ENCODE results near the gene RANBP17.

DNA sequence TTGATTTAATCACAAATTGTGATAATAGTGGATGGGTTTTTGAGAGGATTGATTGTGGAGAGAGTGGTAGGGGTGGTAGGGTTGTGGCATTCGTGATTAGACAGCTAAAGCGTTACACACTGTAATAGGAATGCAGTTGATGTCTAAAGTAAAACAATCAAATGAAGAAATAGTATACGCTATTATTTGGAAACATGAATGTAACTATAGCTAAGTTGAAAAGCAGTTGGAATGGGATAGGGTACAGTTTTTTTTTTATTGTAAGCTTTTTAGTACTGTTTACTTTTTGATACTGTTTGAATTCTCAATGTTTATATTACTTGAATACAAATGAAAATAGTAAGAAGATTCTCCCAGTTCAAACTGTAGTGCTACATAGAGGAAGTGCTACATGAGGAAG lies 51.8 kb downstream of the RANBP17 start:
- TF ChIP-seq POLR2AphosphoS5 (IDR thresholded peaks at IDR 0.05), result no peak
- TF ChIP-seq CTCF (IDR thresholded peaks at IDR 0.05), result no peak
